Activated CD4-positive, alpha-beta T cell treated with anti-CD3 and anti-CD28 coated beads, Interleukin-2, amount 50 U/mL, for 4 hours (primary cell): ENCODE results near the gene ZMIZ1.

Source experiments
- DNase-seq, 2 experiments: peaks; one replicate each; pipeline ENCODE4 v3.0.0-alpha.2; 2020

ZMIZ1 gene

DNA sequence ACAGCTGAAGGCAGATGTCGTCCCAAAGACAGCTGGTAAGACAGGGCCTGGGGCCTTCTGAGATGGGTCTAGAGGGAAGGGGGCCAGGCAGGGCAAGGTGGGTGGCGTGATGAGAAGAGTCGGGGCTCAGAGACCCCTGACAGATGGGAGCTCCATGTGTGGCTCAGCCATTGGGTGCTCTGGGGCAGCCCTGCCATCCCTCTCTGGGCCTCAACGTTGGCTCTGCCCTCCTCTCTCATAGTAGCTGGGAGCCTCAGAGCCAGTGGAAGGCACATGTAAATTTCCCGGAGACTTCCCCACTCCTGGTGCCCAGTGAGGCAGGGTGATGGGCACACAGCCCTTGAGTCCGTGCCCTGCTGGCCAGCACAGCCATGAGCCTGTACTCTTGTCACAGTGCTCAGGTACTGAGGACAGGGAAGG, 280.3 kb downstream of the ZMIZ1 start:
- no peak for DNase-seq

- DNase-seq = no peak
These were observed 281.1 kb downstream of the ZMIZ1 start for GRCh38 chr10:79349766-79350406.

GRCh38 chr10:79350407-79351154, 281.8 kb downstream of the ZMIZ1 start:
- no peak for DNase-seq

GRCh38 chr10:79351332-79351731, 282.6 kb downstream of the ZMIZ1 start:
- DNase-seq = no peak

- no peak for DNase-seq
These were observed 283.5 kb downstream of the ZMIZ1 start for GRCh38 chr10:79352035-79352877.

- DNase-seq = no peak
These were observed 284.2 kb downstream of the ZMIZ1 start for GRCh38 chr10:79353000-79353406.

GRCh38 chr10:79353726-79354125, 285.0 kb downstream of the ZMIZ1 start:
- no peak for DNase-seq

DNA sequence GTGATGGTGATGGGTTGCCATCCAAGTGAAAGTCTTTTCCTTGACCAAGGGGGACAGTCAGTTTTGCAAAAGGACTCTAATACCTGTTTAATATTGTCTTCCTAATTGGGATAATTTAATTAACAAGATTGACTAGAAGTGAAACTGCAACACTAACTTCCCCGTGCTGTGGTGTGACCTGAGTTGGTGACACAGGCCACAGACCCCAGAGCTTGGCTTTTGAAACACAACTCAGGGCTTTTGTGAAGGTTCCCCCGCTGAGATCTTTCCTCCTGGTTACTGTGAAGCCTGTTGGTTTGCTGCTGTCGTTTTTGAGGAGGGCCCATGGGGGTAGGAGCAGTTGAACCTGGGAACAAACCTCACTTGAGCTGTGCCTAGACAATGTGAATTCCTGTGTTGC, 285.4 kb downstream of the ZMIZ1 start:
- no peak for DNase-seq

DNA sequence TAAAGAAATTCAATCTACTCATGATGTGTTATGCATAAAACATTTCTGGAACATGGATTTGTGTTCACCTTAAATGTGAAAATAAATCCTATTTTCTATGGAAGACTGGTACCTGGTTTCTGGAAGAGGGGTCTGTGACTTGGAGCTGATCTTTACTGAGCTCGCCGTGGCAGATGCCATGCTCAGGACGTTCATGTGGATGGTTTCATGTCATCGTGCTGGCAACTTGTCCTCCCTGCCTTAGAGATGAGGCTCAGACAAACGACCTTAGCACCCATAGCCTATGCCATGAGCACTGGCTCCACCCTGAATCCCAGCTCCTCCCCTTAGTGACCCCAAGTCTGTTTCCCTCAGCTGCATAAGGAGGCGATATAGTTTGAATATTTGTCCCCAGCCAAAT, 285.8 kb downstream of the ZMIZ1 start:
- no peak for DNase-seq

- DNase-seq = no peak
These were observed 286.8 kb downstream of the ZMIZ1 start for GRCh38 chr10:79355420-79356017.

DNA sequence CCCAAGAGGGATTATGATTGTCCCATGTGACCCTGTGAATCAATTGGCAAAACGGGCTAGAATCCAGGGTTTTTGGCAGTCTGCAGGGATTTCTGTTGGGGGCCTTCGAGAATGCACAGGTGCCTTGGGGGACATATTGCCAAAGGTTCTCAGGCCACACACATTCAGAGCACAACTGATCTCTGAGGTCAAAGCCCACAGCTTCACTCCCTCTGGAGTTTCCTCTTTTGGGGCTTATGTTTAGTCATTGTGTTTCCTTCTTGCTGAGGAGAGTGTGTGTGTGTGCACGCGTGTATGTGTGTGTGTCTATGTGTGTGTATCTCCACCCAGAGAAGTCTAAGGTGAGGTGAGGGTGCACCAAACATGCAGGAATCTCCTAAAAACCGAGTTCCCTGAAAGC, 287.3 kb downstream of the ZMIZ1 start:
- DNase-seq = no peak

GRCh38 chr10:79357180-79357579, 288.4 kb downstream of the ZMIZ1 start:
- no peak for DNase-seq

DNA sequence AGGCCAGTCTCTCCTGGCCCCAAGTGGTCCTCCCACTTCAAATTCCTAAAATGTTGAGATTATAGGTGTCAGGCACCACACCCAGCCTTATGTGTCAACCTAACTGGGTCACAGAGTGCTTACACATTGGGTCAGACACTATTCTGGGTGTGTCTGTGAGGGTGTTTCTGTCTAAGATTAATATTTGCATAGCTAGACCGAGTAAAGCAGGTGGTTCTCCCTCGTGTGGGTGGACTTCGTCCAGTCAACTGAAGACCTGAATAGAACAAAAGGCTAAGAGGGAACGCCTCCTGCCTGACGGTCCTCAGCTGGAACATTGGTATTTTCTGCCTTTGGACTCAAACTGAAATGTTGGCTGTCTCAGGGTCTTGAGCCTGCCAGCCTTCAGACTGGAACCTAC, 290.0 kb downstream of the ZMIZ1 start:
- no peak for DNase-seq

GRCh38 chr10:79359816-79360498, 291.2 kb downstream of the ZMIZ1 start:
- DNase-seq = no peak

DNA sequence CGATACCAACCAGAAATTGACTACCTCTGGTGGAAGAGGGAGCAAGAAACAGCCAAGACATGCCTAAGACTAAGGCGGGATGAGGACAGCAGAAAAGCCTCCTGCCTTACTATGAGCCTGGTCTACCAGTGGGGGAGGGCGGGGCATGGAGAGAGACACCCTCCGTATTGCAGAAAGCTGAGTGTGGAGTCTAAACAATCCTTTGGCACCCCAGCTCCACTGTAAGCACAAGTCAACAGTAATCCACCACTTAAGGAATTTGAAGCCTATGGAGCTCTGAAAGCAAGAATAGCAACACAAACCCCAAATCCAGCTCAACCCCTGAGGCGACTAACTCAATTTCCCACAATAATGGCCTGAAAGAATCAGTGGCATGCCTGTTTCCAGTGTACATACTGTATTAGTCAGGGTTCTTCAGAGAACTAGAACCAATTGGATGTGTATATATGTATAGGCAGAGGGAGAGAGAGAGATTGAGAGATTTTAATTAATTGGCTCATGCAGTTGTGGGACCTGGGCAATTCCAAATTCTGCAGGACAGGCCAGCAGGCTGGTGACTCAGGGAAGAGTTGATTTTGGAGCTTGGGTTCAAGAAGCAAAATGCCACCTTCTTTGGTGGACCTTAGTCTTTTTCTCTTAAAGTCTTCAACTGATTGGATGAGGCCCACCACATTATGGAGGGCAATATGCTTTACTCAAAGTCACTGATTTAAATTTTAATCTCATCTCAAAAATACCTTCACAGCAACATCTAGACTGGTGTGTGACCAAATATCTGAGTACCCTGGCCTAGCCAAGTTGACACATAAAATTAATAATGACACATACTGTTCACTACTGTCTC, 292.0 kb downstream of the ZMIZ1 start:
- DNase-seq = no peak

DNA sequence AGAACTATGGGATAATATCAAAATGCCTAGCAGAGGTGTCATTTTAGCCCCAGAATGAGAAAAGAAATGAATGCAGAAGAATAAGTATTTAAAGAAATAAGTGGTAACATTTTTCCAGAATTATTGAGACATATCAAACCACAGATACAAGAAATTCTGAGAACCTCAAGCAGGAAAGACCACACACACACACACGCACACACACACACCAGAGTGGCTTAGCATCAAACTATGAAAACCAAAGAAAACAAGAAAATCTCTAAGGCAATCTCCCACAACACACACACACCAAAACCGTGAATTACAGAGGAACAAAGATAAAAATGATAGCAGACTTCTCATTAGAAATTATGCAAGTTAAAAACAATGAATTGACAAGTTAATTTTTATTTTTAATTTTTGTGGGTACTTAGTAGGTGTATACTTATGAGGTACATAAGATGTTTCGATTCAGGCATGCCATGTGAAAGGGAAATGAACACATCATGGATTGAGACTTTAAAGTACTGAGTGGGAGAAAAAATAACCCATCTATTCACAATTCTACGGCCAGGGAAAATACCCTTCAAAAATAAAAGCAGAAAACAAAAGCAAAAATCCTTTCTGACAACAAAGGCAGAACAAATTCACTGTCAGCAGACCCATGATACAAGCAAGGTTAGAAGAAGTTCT, 293.1 kb downstream of the ZMIZ1 start:
- no peak for DNase-seq
